HUES48 (cell line): ENCODE measurements around the gene TGFBR3.

Experiments used
- H3K27ac ChIP-seq: one replicate; pipeline ENCODE4 v1.7.0; 2013; ENCODE audit warnings: low read depth, low read length, inconsistent platforms
- H3K27me3 ChIP-seq: 2 replicates; pipeline ENCODE4 v1.6.1; 2013; ENCODE audit warnings: mild to moderate bottlenecking, low read length; ENCODE audit not compliant: control insufficient read depth, insufficient read depth
- H3K36me3 ChIP-seq: 2 replicates; pipeline ENCODE4 v1.6.1; 2013; ENCODE audit warnings: low read length; ENCODE audit not compliant: control insufficient read depth, insufficient read depth
- H3K4me1 ChIP-seq: 2 replicates; pipeline ENCODE4 v1.6.1; 2013; ENCODE audit warnings: mild to moderate bottlenecking, low read length; ENCODE audit not compliant: control insufficient read depth, insufficient read depth
- H3K4me3 ChIP-seq: 2 replicates; pipeline ENCODE4 v1.5.1; 2013; ENCODE audit warnings: mild to moderate bottlenecking, low read depth, low read length
- H3K9ac ChIP-seq: 2 replicates; pipeline ENCODE4 v1.6.1; 2013; ENCODE audit warnings: mild to moderate bottlenecking, low read depth, low read length, moderate library complexity
- H3K9me3 ChIP-seq: 2 replicates; pipeline ENCODE4 v1.6.1; 2013; ENCODE audit warnings: low read length; ENCODE audit not compliant: control insufficient read depth, insufficient read depth

The TGFBR3 gene

DNA sequence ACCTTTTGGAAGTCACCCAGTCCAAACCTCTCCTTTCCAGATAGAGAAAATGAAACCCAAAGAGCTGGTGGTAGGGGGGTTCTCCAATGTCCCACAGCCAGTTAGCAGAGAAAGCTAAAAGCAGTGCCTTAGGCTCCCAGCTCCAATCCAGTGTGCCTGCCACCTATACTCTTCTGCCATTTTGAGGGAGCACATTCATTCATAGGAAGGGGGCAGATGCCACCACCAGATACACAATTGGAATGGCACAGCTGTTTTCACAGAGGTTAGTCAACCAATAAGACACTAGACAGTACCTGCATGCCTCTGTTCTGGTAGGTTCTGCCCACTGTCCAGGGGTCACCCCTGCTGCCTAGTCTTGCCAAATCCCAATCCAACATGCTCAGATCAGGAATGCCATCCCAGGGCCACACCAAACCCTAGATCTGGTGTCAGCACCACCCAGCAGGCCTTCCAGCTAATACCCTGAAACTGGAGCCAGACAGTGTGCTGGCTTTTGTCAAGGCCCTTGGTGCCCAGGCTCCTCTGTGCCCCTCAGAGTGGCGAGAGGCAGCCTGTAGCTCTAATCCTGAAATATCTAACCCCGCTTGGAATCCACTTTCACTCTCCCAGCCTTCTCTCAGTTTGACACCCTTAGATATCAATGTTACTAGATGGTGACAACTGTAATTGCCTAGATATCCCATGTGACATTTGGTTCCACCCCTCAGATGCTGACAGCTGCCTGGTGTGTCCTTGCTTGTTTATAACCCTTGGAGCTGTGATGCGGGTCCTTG lies 178.6 kb downstream of the TGFBR3 start:
- Histone ChIP-seq H3K4me1 (peaks cover 9% of the 10 kb centered on the region; the same call in 1 of the 2 replicates), H3K27me3 (no peaks in the 10 kb centered on the region), H3K9ac (no peak overlapping the region), H3K36me3 (no peaks in the 10 kb centered on the region), H3K9me3 (no peaks in the 10 kb centered on the region), H3K27ac (no peak overlapping the region), H3K4me3 (no peak overlapping the region)

GRCh38 chr1:91706140-91706957 lies 179.6 kb downstream of the TGFBR3 start:
- H3K4me1 ChIP-seq: peaks cover 9% of the 10 kb centered on the region; the same call in 1 of the 2 replicates
- H3K36me3 ChIP-seq: no peaks in the 10 kb centered on the region
- H3K4me3 ChIP-seq: no peak overlapping the region; the same call in 1 of the 2 replicates
- no peaks in the 10 kb centered on the region for H3K27me3 ChIP-seq
- no peaks in the 10 kb centered on the region for H3K9me3 ChIP-seq
- H3K27ac ChIP-seq: no peak overlapping the region
- H3K9ac ChIP-seq: no peak overlapping the region

- no peak overlapping the region for H3K4me3 ChIP-seq
- no peak overlapping the region for H3K9ac ChIP-seq
- H3K36me3 ChIP-seq: no peaks in the 10 kb centered on the region
- no peaks in the 10 kb centered on the region for H3K27me3 ChIP-seq
- H3K4me1 ChIP-seq: peaks cover 9% of the 10 kb centered on the region; the same call in 1 of the 2 replicates
- H3K9me3 ChIP-seq: no peaks in the 10 kb centered on the region
- no peak overlapping the region for H3K27ac ChIP-seq
Measured at GRCh38 chr1:91704746-91705145, 181.2 kb downstream of the TGFBR3 start.

GRCh38 chr1:91703095-91703494 lies 182.9 kb downstream of the TGFBR3 start:
- no peak overlapping the region for H3K4me3 ChIP-seq
- no peaks in the 10 kb centered on the region for H3K9me3 ChIP-seq
- no peak overlapping the region for H3K27ac ChIP-seq
- no peaks in the 10 kb centered on the region for H3K27me3 ChIP-seq
- H3K9ac ChIP-seq: no peak overlapping the region
- peaks cover 9% of the 10 kb centered on the region; the same call in 1 of the 2 replicates for H3K4me1 ChIP-seq
- H3K36me3 ChIP-seq: no peaks in the 10 kb centered on the region

GRCh38 chr1:91701472-91701869 lies 184.5 kb downstream of the TGFBR3 start:
- H3K9ac ChIP-seq: no peak overlapping the region
- no peak overlapping the region for H3K27ac ChIP-seq
- H3K4me1 ChIP-seq: peaks cover 9% of the 10 kb centered on the region; the same call in 1 of the 2 replicates
- H3K36me3 ChIP-seq: no peaks in the 10 kb centered on the region
- no peaks in the 10 kb centered on the region for H3K27me3 ChIP-seq
- no peak overlapping the region for H3K4me3 ChIP-seq
- H3K9me3 ChIP-seq: no peaks in the 10 kb centered on the region

DNA sequence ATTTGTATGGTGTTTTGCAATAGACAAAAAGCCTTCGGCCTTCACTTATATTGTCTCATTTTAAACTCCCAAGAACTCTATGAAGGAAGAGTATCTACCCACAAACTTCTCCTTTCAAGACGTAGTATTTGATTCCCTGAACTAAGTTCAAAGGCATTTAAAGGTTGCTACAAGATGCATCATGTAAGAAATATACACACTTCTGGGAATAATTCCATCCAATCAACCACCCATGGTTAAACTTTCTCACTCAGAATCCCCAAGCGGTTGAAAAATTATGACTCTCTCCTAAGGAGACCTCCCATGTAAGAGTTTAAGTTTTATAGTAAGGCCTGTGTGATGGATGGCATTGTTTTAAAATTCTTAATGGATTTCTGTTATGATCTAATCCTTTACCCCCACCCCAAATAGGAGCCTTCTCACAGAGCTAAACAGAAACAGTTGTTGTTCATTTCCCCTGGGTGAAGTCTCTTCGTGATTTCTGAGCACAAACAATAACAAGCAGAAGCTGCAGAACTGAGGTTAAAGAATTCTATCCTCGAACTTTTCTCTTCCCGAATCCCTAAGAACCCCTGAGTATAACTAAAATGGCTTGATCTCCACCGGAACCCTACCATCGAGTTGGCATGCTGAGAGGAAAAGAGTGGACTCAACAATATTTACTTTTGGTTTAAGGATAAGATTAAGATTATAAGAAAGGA lies 185.0 kb downstream of the TGFBR3 start:
- Histone ChIP-seq H3K4me1 (peaks cover 4% of the 10 kb centered on the region; the same call in 1 of the 2 replicates), H3K9me3 (no peaks in the 10 kb centered on the region), H3K27me3 (no peaks in the 10 kb centered on the region), H3K9ac (no peak overlapping the region), H3K4me3 (no peak overlapping the region), H3K36me3 (no peaks in the 10 kb centered on the region), H3K27ac (no peak overlapping the region)

- H3K27ac ChIP-seq: no peak overlapping the region
- H3K4me1 ChIP-seq: no peaks in the 10 kb centered on the region
- no peak overlapping the region for H3K4me3 ChIP-seq
- H3K36me3 ChIP-seq: no peaks in the 10 kb centered on the region
- H3K27me3 ChIP-seq: no peaks in the 10 kb centered on the region
- H3K9me3 ChIP-seq: no peaks in the 10 kb centered on the region
- no peak overlapping the region for H3K9ac ChIP-seq
Measured at GRCh38 chr1:91700332-91700731, 185.6 kb downstream of the TGFBR3 start.

DNA sequence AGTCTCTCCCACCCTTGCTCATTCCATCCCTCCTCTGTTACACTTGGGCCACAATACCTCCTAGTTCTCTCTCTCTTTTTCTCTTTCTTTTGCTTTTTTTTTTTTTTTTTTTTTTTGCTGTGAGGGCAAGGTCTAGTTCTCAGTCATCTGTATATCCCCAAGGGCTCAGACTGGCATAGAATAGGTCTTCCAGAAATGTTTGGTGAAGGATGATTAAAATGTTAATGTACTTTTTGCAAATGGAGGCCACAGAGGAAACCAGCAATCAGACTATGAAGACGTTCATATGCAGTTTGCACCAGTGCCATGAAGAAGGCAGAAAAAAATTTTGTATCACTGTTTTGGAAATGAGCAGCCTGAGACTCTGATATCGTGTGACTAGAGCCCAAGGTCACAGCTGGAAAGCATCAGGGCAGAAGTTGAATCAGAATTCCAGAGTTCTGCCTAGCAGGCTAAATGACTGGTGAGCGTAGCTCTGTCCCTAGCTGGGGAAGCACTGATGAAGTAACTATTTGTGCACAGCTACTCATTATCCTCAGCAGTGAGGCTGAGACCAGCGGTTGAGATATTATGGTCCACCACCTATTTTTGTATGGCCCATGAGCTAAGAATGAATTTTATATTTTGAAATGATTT lies 186.5 kb downstream of the TGFBR3 start:
- Histone ChIP-seq H3K27me3 (no peaks in the 10 kb centered on the region), H3K27ac (no peak overlapping the region), H3K4me1 (no peaks in the 10 kb centered on the region), H3K36me3 (no peaks in the 10 kb centered on the region), H3K9ac (no peak overlapping the region), H3K4me3 (no peak overlapping the region), H3K9me3 (no peaks in the 10 kb centered on the region)

GRCh38 chr1:91697861-91698260 lies 188.1 kb downstream of the TGFBR3 start:
- H3K4me1 ChIP-seq: no peaks in the 10 kb centered on the region
- H3K9me3 ChIP-seq: no peaks in the 10 kb centered on the region
- H3K27ac ChIP-seq: no peak overlapping the region
- H3K27me3 ChIP-seq: no peaks in the 10 kb centered on the region
- H3K36me3 ChIP-seq: no peaks in the 10 kb centered on the region
- no peak overlapping the region for H3K9ac ChIP-seq
- no peak overlapping the region for H3K4me3 ChIP-seq

- Histone ChIP-seq H3K36me3 (no peaks in the 10 kb centered on the region), H3K9ac (no peak overlapping the region), H3K9me3 (no peaks in the 10 kb centered on the region), H3K27me3 (no peaks in the 10 kb centered on the region), H3K27ac (no peak overlapping the region), H3K4me3 (no peak overlapping the region), H3K4me1 (no peaks in the 10 kb centered on the region)
Measured at GRCh38 chr1:91697416-91697815, 188.5 kb downstream of the TGFBR3 start.
